HepG2 (cell line): ENCODE measurements around the gene BRCA2. TPM values are rescaled to one million over a fixed set of nuclear protein-coding genes. Genes with fewer than 3 reads are reported as not detected.

Source experiments
- BORCS8-MEF2B ChIP-seq: sonication (generic); formaldehyde crosslinking; IDR thresholded peaks from 2 replicates; pipeline ENCODE4 v1.8.0; 2022; ENCODE audit warnings: mild to moderate bottlenecking, missing genetic modification reagents
- CCAR2 ChIP-seq: fragments of 200-400 bp; formaldehyde crosslinking; optimal IDR thresholded peaks from 2 replicates; pipeline ENCODE3; 2018; ENCODE audit warnings: low read depth, mild to moderate bottlenecking, low read length, moderate library complexity
- CENPBD1 ChIP-seq: sonication (generic); formaldehyde crosslinking; IDR thresholded peaks from 2 replicates; pipeline ENCODE4 v1.8.0; 2022; ENCODE audit warnings: missing genetic modification reagents, low read depth, mild to moderate bottlenecking, borderline replicate concordance
- DZIP1 ChIP-seq: sonication (generic); formaldehyde crosslinking; IDR thresholded peaks from 2 replicates; pipeline ENCODE4 v1.5.0; 2020; ENCODE audit warnings: mild to moderate bottlenecking, missing genetic modification reagents
- E2F1 ChIP-seq: sonication (generic); formaldehyde crosslinking; IDR thresholded peaks from 2 replicates; pipeline ENCODE4 v1.5.0; 2020; ENCODE audit warnings: missing genetic modification reagents
- FUBP1 ChIP-seq: sonication (generic); formaldehyde crosslinking; IDR thresholded peaks from 2 replicates; pipeline ENCODE4 v1.5.1; 2020; ENCODE audit warnings: missing genetic modification reagents, mild to moderate bottlenecking, borderline replicate concordance
- HNF4G ChIP-seq, 2 experiments: sonication (generic) in 1 of 2; formaldehyde crosslinking in 1 of 2; IDR thresholded peaks; 2 replicates each; pipeline versions ENCODE4 v1.4.0 to v1.6.1; 2011 to 2020; ENCODE audit warnings: borderline replicate concordance in 2 of 2, low read depth in 2 of 2, mild to moderate bottlenecking in 2 of 2, low read length in 1 of 2, missing genetic modification reagents in 1 of 2, moderate library complexity in 1 of 2
- IRF2 ChIP-seq: IDR thresholded peaks from 2 replicates; pipeline ENCODE4 v1.6.1; 2018; ENCODE audit warnings: missing genetic modification reagents, missing compliant biosample characterization
- MAFF ChIP-seq: IDR thresholded peaks from 2 replicates; pipeline ENCODE4 v1.6.1; 2011; ENCODE audit warnings: low read depth, low read length, improper control_type of control experiment
- MBD4 ChIP-seq: IDR thresholded peaks from 2 replicates; pipeline ENCODE4 v1.6.1; 2012; ENCODE audit warnings: low read length, inconsistent platforms, borderline replicate concordance
- NCOA5 ChIP-seq: sonication (generic); formaldehyde crosslinking; IDR thresholded peaks from 2 replicates; pipeline ENCODE4 v1.4.0; 2020; ENCODE audit warnings: missing genetic modification reagents
- NCOR1 ChIP-seq: fragments of 200-600 bp; sonication (generic); IDR thresholded peaks from 2 replicates; pipeline ENCODE4 v1.7.0; 2017; ENCODE audit warnings: antibody characterized with exemption, low read length, borderline replicate concordance
- NFYB ChIP-seq: sonication (generic); formaldehyde crosslinking; IDR thresholded peaks from 2 replicates; pipeline ENCODE4 v1.4.0; 2020; ENCODE audit warnings: missing genetic modification reagents
- PHF8 ChIP-seq: sonication (generic); formaldehyde crosslinking; IDR thresholded peaks from 2 replicates; pipeline ENCODE4 v1.5.0; 2020; ENCODE audit warnings: missing genetic modification reagents
- SIN3B ChIP-seq: fragments of 150-350 bp; IDR thresholded peaks from 2 replicates; pipeline ENCODE4 v1.6.1; 2014; ENCODE audit warnings: low read length
- TCF7 ChIP-seq: sonication (generic); IDR thresholded peaks from 2 replicates; pipeline ENCODE4 v1.6.1; 2016; ENCODE audit warnings: antibody characterized with exemption, low read depth
- TFAP4 ChIP-seq: sonication (generic); IDR thresholded peaks from 2 replicates; pipeline ENCODE4 v1.6.1; 2016; ENCODE audit warnings: low read depth, borderline replicate concordance
- ZBTB7B ChIP-seq: sonication (generic); formaldehyde crosslinking; IDR thresholded peaks from 2 replicates; pipeline ENCODE4 v1.4.0; 2020; ENCODE audit warnings: missing genetic modification reagents
- ZFP41 ChIP-seq: sonication (generic); formaldehyde crosslinking; IDR thresholded peaks from 2 replicates; pipeline ENCODE4 v1.4.0; 2020; ENCODE audit warnings: mild to moderate bottlenecking, missing genetic modification reagents, borderline replicate concordance
- ZNF138 ChIP-seq: sonication (generic); formaldehyde crosslinking; IDR thresholded peaks from 2 replicates; pipeline ENCODE4 v1.5.0; 2020; ENCODE audit warnings: mild to moderate bottlenecking, low read depth, missing genetic modification reagents
- ZNF263 ChIP-seq: sonication (generic); formaldehyde crosslinking; IDR thresholded peaks from 2 replicates; pipeline ENCODE4 v1.4.0; 2020; ENCODE audit warnings: missing genetic modification reagents
- ZNF629 ChIP-seq: sonication (generic); formaldehyde crosslinking; conservative IDR thresholded peaks from 2 replicates; pipeline ENCODE4 v1.5.0; 2020; ENCODE audit warnings: missing genetic modification reagents
- ZNF850 ChIP-seq: sonication (generic); formaldehyde crosslinking; conservative IDR thresholded peaks from 2 replicates; pipeline ENCODE4 v1.9.0; 2021; ENCODE audit warnings: mild to moderate bottlenecking, missing genetic modification reagents
- polyA plus RNA-seq, 8 experiments: library from polyadenylated mRNA; depleted of rRNA in 3 of 8; stranded (reverse) in 7 of 8; unstranded in 1 of 8; fragments of >200 nt; fragmentation: Illumina TruSeq in 4 of 8; extraction: Trizol in 4 of 8; gene quantifications; 2 replicates each; pipeline versions ENCODE4 v1.2.1 to v1.2.3, GENCODE V29; 2011 to 2016; ENCODE audit warnings: low read depth in 4 of 8, missing spikeins in 1 of 8, mixed read lengths in 1 of 8; ENCODE audit not compliant: insufficient read depth in 1 of 8
- total RNA-seq, 5 experiments: library from RNA; depleted of rRNA; stranded (reverse); fragments of >200 nt; fragmentation: Illumina TruSeq; extraction: Trizol; gene quantifications; 2 replicates each; pipeline ENCODE4 v1.2.3, GENCODE V29; 2016; ENCODE audit warnings: low read depth in 1 of 5

Gene BRCA2
- total and polyA plus RNA-seq, 2 of the 13 experiments (the other 11 are each of a cell fraction or from before 2014, with no cell fraction given): 3.1 to 24.6 TPM

- TF ChIP-seq ZNF263 (peak; percentile 43; the same call in 1 of the 2 replicates), BORCS8-MEF2B (no peak), ZFP41 (CRISPR knock-in tag) (no peak), IRF2 (CRISPR knock-in tag) (peak; percentile 78), PHF8 (CRISPR knock-in tag) (peak; percentile 65), ZNF629 (peak; percentile 25; the same call in 1 of the 2 replicates), E2F1 (CRISPR knock-in tag) (no peak), NFYB (CRISPR knock-in tag) (no peak), HNF4G (IDR thresholded peaks at IDR 0.05; ENCODE audit: borderline replicate concordance, low read depth, low read length) (peak; percentile 80), HNF4G (CRISPR knock-in tag; IDR thresholded peaks at IDR 0.05; ENCODE audit: borderline replicate concordance, low read depth) (peak; percentile 95), TFAP4 (peak; percentile 79; the same call in 1 of the 2 replicates), ZNF138 (CRISPR knock-in tag) (no peak), TCF7 (no peak), SIN3B (0 out of 2 replicates have a peak, but pooled peaks have one; percentile 23), FUBP1 (CRISPR knock-in tag) (no peak), DZIP1 (no peak), MAFF (no peak), CCAR2 (no peak), NCOR1 (peak; percentile 78; the same call in 1 of the 2 replicates), ZBTB7B (CRISPR knock-in tag) (peak; percentile 89), MBD4 (no peak), ZNF850 (CRISPR knock-in tag) (no peak), CENPBD1 (CRISPR knock-in tag) (no peak), NCOA5 (CRISPR knock-in tag) (no peak)
Measured at GRCh38 chr13:32427852-32428580, 112.7 kb downstream of the BRCA2 start, which contains the start of gene N4BP2L1 (continued).
